Measurements from ENCODE around the gene IL4I1.

DNA sequence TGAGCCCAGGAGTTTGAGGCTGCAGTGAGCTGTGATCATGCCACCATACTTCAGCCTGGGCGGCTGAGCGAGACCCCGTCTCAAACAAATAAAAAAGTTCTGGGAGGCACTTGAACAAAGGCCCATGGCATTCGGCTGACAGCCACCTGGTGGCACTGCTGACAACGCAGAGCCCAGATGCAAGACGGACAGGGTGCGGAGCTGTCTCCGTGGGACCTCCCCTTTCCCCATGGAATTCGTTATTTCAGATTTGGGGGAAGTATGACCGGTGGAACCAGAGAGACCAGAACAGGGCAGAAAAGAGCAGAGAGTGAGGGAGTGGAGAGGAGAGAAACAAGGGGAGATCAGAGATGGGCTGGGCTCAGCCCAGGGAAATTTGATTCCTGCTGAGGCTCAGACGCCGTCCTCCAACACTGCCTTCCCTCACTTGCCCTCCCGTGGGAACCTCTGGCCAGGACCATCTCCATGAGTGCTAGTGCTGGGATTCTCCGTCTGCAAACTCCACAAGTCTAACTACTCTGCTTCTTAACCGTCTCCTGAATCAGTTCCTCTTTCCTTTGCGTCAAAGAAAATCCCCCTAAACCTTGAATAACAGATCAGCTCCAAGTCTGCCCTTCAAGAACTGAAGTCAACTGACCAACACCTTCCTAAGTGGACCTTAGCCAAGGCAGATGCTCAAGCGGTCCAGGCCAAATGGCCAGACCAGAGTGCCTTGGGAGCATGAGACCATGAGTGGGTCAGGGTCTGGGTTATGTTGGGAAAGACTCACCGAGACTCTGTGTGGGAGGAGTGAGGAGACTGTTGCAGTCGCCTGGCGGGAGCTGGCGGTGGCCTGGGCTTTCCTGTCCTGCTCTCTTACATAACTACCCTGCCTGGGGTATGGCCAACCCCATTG lies 20.4 kb upstream of the IL4I1 start:
- TF ChIP-seq, protein P1, sequence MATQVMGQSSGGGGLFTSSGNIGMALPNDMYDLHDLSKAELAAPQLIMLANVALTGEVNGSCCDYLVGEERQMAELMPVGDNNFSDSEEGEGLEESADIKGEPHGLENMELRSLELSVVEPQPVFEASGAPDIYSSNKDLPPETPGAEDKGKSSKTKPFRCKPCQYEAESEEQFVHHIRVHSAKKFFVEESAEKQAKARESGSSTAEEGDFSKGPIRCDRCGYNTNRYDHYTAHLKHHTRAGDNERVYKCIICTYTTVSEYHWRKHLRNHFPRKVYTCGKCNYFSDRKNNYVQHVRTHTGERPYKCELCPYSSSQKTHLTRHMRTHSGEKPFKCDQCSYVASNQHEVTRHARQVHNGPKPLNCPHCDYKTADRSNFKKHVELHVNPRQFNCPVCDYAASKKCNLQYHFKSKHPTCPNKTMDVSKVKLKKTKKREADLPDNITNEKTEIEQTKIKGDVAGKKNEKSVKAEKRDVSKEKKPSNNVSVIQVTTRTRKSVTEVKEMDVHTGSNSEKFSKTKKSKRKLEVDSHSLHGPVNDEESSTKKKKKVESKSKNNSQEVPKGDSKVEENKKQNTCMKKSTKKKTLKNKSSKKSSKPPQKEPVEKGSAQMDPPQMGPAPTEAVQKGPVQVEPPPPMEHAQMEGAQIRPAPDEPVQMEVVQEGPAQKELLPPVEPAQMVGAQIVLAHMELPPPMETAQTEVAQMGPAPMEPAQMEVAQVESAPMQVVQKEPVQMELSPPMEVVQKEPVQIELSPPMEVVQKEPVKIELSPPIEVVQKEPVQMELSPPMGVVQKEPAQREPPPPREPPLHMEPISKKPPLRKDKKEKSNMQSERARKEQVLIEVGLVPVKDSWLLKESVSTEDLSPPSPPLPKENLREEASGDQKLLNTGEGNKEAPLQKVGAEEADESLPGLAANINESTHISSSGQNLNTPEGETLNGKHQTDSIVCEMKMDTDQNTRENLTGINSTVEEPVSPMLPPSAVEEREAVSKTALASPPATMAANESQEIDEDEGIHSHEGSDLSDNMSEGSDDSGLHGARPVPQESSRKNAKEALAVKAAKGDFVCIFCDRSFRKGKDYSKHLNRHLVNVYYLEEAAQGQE (IDR thresholded peaks at IDR 0.05; ENCODE audit: insufficient read depth in 1 of 2, low read depth in 2 of 2, low read length in 1 of 2): no peak
- TF ChIP-seq, protein P2, sequence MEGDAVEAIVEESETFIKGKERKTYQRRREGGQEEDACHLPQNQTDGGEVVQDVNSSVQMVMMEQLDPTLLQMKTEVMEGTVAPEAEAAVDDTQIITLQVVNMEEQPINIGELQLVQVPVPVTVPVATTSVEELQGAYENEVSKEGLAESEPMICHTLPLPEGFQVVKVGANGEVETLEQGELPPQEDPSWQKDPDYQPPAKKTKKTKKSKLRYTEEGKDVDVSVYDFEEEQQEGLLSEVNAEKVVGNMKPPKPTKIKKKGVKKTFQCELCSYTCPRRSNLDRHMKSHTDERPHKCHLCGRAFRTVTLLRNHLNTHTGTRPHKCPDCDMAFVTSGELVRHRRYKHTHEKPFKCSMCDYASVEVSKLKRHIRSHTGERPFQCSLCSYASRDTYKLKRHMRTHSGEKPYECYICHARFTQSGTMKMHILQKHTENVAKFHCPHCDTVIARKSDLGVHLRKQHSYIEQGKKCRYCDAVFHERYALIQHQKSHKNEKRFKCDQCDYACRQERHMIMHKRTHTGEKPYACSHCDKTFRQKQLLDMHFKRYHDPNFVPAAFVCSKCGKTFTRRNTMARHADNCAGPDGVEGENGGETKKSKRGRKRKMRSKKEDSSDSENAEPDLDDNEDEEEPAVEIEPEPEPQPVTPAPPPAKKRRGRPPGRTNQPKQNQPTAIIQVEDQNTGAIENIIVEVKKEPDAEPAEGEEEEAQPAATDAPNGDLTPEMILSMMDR (IDR thresholded peaks at IDR 0.05): no peak
- TF ChIP-seq POLR2AphosphoS5 (IDR thresholded peaks at IDR 0.05; ENCODE audit: low read depth, low read length): no peak
- TF ChIP-seq SIN3A (IDR thresholded peaks at IDR 0.05; ENCODE audit: borderline replicate concordance, insufficient read depth, low read depth, low read length): no peak
- TF ChIP-seq TCF7L2 (IDR thresholded peaks at IDR 0.05; ENCODE audit: low read depth, low read length): no peak

Data from Panc1 (cell line).